H1 (cell line): Measurements from ENCODE around the gene SLC39A9. TPM values are rescaled to one million over a fixed set of nuclear protein-coding genes. Genes with fewer than 3 reads are reported as not detected.

Experiments
- CTCF ChIA-PET: fragments of 300-600 bp; sonication (Branson Sonifier 250); formaldehyde crosslinking; loops from one replicate; lab custom pipeline; 2021; ENCODE audit not compliant: partially characterized antibody; lab: Charles Lee
- POLR2A ChIA-PET: fragments of 300-600 bp; sonication (Branson Sonifier 250); formaldehyde crosslinking; loops from one replicate; lab custom pipeline; 2021; ENCODE audit warnings: inconsistent platforms; ENCODE audit not compliant: partially characterized antibody; lab: Charles Lee
- DNase-seq, 2 experiments: peaks; one replicate each; pipeline versions ENCODE4 v3.0.0 to v3.0.0-alpha.2; 2010 to 2022; ENCODE audit warnings: low spot score in 2 of 2, low read depth in 1 of 2, mixed read lengths in 1 of 2
- FAIRE-seq: peaks from 2 replicates; lab custom pipeline; 2011; peaks lifted over from hg19 to GRCh38; lab: Jason Lieb, UNC
- H2AFZ ChIP-seq: 2 replicates; pipeline ENCODE4 v1.8.1; 2012; ENCODE audit warnings: low read length, inconsistent platforms
- H2AK5ac ChIP-seq: 2 replicates; pipeline ENCODE4 v1.6.1; 2013; ENCODE audit warnings: low read depth, low read length
- H2BK120ac ChIP-seq: replicated peaks from 2 replicates; pipeline ENCODE3; 2013; ENCODE audit warnings: low read depth, low read length, inconsistent platforms
- H2BK12ac ChIP-seq: 2 replicates; pipeline ENCODE4 v1.6.1; 2013; ENCODE audit warnings: low read depth, low read length
- H2BK15ac ChIP-seq: 2 replicates; pipeline ENCODE4 v1.6.1; 2013; ENCODE audit warnings: low read length
- H2BK20ac ChIP-seq: 2 replicates; pipeline ENCODE4 v1.6.1; 2013; ENCODE audit warnings: low read length
- H2BK5ac ChIP-seq: 2 replicates; pipeline ENCODE4 v1.6.1; 2013; ENCODE audit warnings: low read depth, low read length
- H3K14ac ChIP-seq: 2 replicates; pipeline ENCODE4 v1.6.1; 2013; ENCODE audit warnings: inconsistent platforms; ENCODE audit not compliant: insufficient read length
- H3K18ac ChIP-seq: 2 replicates; pipeline ENCODE4 v1.6.1; 2013; ENCODE audit warnings: low read length; ENCODE audit errors: extremely low read depth
- H3K23ac ChIP-seq: 2 replicates; pipeline ENCODE4 v1.6.1; 2013; ENCODE audit warnings: inconsistent platforms; ENCODE audit not compliant: insufficient read length
- H3K23me2 ChIP-seq: 2 replicates; pipeline ENCODE4 v1.6.1; 2013; ENCODE audit warnings: low read depth, low read length
- H3K27ac ChIP-seq: 2 replicates; pipeline ENCODE4 v1.6.1; 2011; ENCODE audit warnings: low read depth, low read length, inconsistent platforms
- H3K27me3 ChIP-seq, 4 experiments: replicated peaks in 1 of 4; 1 replicate in 1 of 4; 2 replicates in 3 of 4; pipeline versions ENCODE4 v1.6.1 to v1.8.1; 2011 to 2013; ENCODE audit warnings: low read length in 3 of 4, mild to moderate bottlenecking in 3 of 4, inconsistent platforms in 2 of 4, mixed read lengths in 2 of 4, moderate library complexity in 1 of 4; ENCODE audit not compliant: control insufficient read depth in 3 of 4, insufficient read depth in 3 of 4; ENCODE audit errors: extremely low read depth in 1 of 4
- H3K36me3 ChIP-seq, 4 experiments: 2 replicates each; pipeline versions ENCODE4 v1.6.1 to v1.8.1; 2011 to 2013; ENCODE audit warnings: mild to moderate bottlenecking in 4 of 4, low read length in 3 of 4, moderate library complexity in 2 of 4, control low read depth in 1 of 4, inconsistent platforms in 1 of 4; ENCODE audit not compliant: insufficient read depth in 4 of 4, control insufficient read depth in 2 of 4
- H3K4ac ChIP-seq: replicated peaks from 2 replicates; pipeline ENCODE3; 2013; ENCODE audit warnings: low read length, low read depth, mixed read lengths, inconsistent platforms; ENCODE audit not compliant: insufficient read length
- H3K4me1 ChIP-seq, 4 experiments: replicated peaks in 1 of 4; 1 replicate in 1 of 4; 2 replicates in 3 of 4; pipeline versions ENCODE4 v1.6.1 to v1.8.1; 2011 to 2013; ENCODE audit warnings: low read length in 3 of 4, inconsistent platforms in 2 of 4, mixed read lengths in 1 of 4; ENCODE audit not compliant: insufficient read depth in 4 of 4, control insufficient read depth in 3 of 4
- H3K4me2 ChIP-seq, 2 experiments: 2 replicates each; pipeline versions ENCODE4 v1.6.1 to v1.8.1; 2011 to 2013; ENCODE audit warnings: low read depth in 2 of 2, low read length in 2 of 2, control low read depth in 1 of 2, inconsistent platforms in 1 of 2, mild to moderate bottlenecking in 1 of 2; ENCODE audit not compliant: insufficient read depth in 1 of 2
- H3K4me3 ChIP-seq, 4 experiments: fragments of 200-600, 300-600 bp in 1 of 4; sonication (generic), shearing (Covaris generic), sonication (Bioruptor Twin) in 1 of 4; 2 replicates each; pipeline versions ENCODE4 v1.5.1 to v1.8.1; 2011 to 2016; ENCODE audit warnings: low read length in 4 of 4, low read depth in 3 of 4, control low read depth in 2 of 4, inconsistent platforms in 2 of 4, mild to moderate bottlenecking in 2 of 4, mixed read lengths in 1 of 4, moderate library complexity in 1 of 4; ENCODE audit not compliant: insufficient read depth in 2 of 4; ENCODE audit errors: extremely low read depth in 1 of 4
- H3K56ac ChIP-seq: replicated peaks from 2 replicates; pipeline ENCODE3; 2013; ENCODE audit warnings: low read depth, mild to moderate bottlenecking, mixed read lengths, low read length, inconsistent platforms; ENCODE audit not compliant: insufficient read length
- H3K79me1 ChIP-seq: 2 replicates; pipeline ENCODE4 v1.6.1; 2013; ENCODE audit warnings: low read depth, low read length, control low read depth
- H3K79me2 ChIP-seq, 2 experiments: 2 replicates each; pipeline versions ENCODE4 v1.6.1 to v1.8.1; 2012 to 2013; ENCODE audit warnings: low read length in 2 of 2, mild to moderate bottlenecking in 2 of 2, inconsistent platforms in 1 of 2; ENCODE audit not compliant: insufficient read depth in 2 of 2, control insufficient read depth in 1 of 2
- H3K9ac ChIP-seq, 4 experiments: replicated peaks in 1 of 4; 1 replicate in 1 of 4; 2 replicates in 3 of 4; pipeline versions ENCODE4 v1.6.1 to v1.8.1; 2011 to 2013; ENCODE audit warnings: low read depth in 3 of 4, low read length in 3 of 4, control low read depth in 2 of 4, mild to moderate bottlenecking in 2 of 4, moderate library complexity in 2 of 4, inconsistent platforms in 1 of 4; ENCODE audit errors: extremely low read depth in 1 of 4
- H3K9me3 ChIP-seq, 2 experiments: 2 replicates each; pipeline versions ENCODE4 v1.6.1 to v1.8.1; 2012 to 2013; ENCODE audit warnings: mild to moderate bottlenecking in 2 of 2, moderate library complexity in 2 of 2, control low read depth in 1 of 2, inconsistent platforms in 1 of 2, low read depth in 1 of 2, low read length in 1 of 2, mixed read lengths in 1 of 2; ENCODE audit not compliant: insufficient read depth in 2 of 2
- H4K20me1 ChIP-seq, 2 experiments: replicated peaks in 1 of 2; 2 replicates each; pipeline versions ENCODE3 to v1.8.1; 2011 to 2013; ENCODE audit warnings: inconsistent platforms in 2 of 2, low read length in 2 of 2, mild to moderate bottlenecking in 1 of 2; ENCODE audit not compliant: insufficient read depth in 2 of 2, control insufficient read depth in 1 of 2
- H4K5ac ChIP-seq: 2 replicates; pipeline ENCODE4 v1.6.1; 2013; ENCODE audit warnings: low read length, low read depth, mixed read lengths, inconsistent platforms; ENCODE audit not compliant: insufficient read length
- H4K8ac ChIP-seq: 2 replicates; pipeline ENCODE4 v1.8.0; 2013; ENCODE audit warnings: mild to moderate bottlenecking, moderate library complexity, low read length, inconsistent platforms; ENCODE audit not compliant: insufficient read depth; ENCODE audit errors: extremely low read depth
- H4K91ac ChIP-seq: replicated peaks from 2 replicates; pipeline ENCODE3; 2013; ENCODE audit warnings: low read length, mixed read lengths, inconsistent platforms; ENCODE audit not compliant: insufficient read length
- E2F6 ChIP-seq: IDR thresholded peaks from 2 replicates; pipeline ENCODE4 v1.6.1; 2012; ENCODE audit warnings: inconsistent platforms
- SP1 ChIP-seq: IDR thresholded peaks from 2 replicates; pipeline ENCODE4 v1.6.1; 2011; ENCODE audit warnings: low read depth, low read length
- TAF1 ChIP-seq: IDR thresholded peaks from 2 replicates; pipeline ENCODE4 v1.6.1; 2011; ENCODE audit warnings: mild to moderate bottlenecking, low read depth, low read length
- YY1 ChIP-seq: IDR thresholded peaks from 2 replicates; pipeline ENCODE4 v1.6.1; 2011; ENCODE audit warnings: low read depth, mild to moderate bottlenecking, low read length
- WGBS, 2 experiments: shearing (Covaris generic) in 1 of 2; methylation state at CpG; one replicate each; pipeline versions ENCODE4 v1.1.6 to v1.1.7; 2013 to 2015; ENCODE audit warnings: low lambda C conversion rate in 2 of 2, mixed read lengths in 2 of 2, inconsistent platforms in 1 of 2, low coverage in 1 of 2, missing lambda C conversion rate in 1 of 2; ENCODE audit not compliant: insufficient replicate concordance in 2 of 2, insufficient coverage in 1 of 2, insufficient read length in 1 of 2; ENCODE audit errors: extremely low coverage in 1 of 2, missing lambda C conversion rate in 1 of 2; 5-methylcytosine and 5-hydroxymethylcytosine counted together
- polyA plus RNA-seq, 7 experiments: library from polyadenylated mRNA; depleted of rRNA in 3 of 7; stranded (reverse) in 5 of 7; unstranded in 2 of 7; fragments of >200 nt in 5 of 7; fragments of 200-250 nt in 2 of 7; gene quantifications; 1 replicate in 5 of 7; 2 replicates in 1 of 7; 4 replicates in 1 of 7; pipeline versions ENCODE4 v1.2.1 to v1.2.3, GENCODE V29; 2011 to 2013; ENCODE audit warnings: missing spikeins in 2 of 7, mixed read lengths in 2 of 7
- total RNA-seq: library from RNA; stranded (reverse); fragmentation: NEBNext Ultra II Directional; extraction: Animal tissue kit (Norgen Biotek cat#: 25700); gene quantifications from 2 replicates; pipeline ENCODE4 v1.2.1, GENCODE V29; 2021

Gene SLC39A9
- total and polyA plus RNA-seq, 2 of the 8 experiments (the other 6 are each of a cell fraction or from before 2014, with no cell fraction given) = 31.0 to 44.2 TPM

- H4K8ac ChIP-seq = no peak overlapping the region
- no peaks in the 10 kb centered on the region for H3K9me3 ChIP-seq
- TF ChIP-seq SP1 (no peak), YY1 (no peak), E2F6 (no peak), TAF1 (no peak)
- H4K91ac ChIP-seq = no peak overlapping the region
- H3K56ac ChIP-seq = no peak overlapping the region
- H3K4ac ChIP-seq = no peak overlapping the region
- DNase-seq (no peak), FAIRE-seq (no peak)
- CTCF ChIA-PET = interaction anchor here (0.6 to 6.3 kb wide), 9 partner anchors 7 to 174 kb away, joined by 3 to 41 read pairs (median 5); no protein-coding TSS in a partner anchor
- no peak overlapping the region for H3K4me3 ChIP-seq
- no peak overlapping the region for H2AFZ ChIP-seq
- no peak overlapping the region for H3K18ac ChIP-seq
- no peak overlapping the region for H3K27ac ChIP-seq
- H3K4me2 ChIP-seq = no peak overlapping the region
- no peak overlapping the region for H3K9ac ChIP-seq
- no peak overlapping the region for H2AK5ac ChIP-seq
- H3K79me1 ChIP-seq = no peaks in the 10 kb centered on the region
- no peaks in the 10 kb centered on the region for H3K79me2 ChIP-seq
- H3K23ac ChIP-seq = no peak overlapping the region
- POLR2A ChIA-PET = interaction anchor here (0.9 kb wide), 1 partner anchor 11 kb away, joined by 3 read pairs; no protein-coding TSS in a partner anchor
- no peak overlapping the region for H2BK15ac ChIP-seq
- 76% methylated on average over 5 of the region's 5 CpGs; no CpG with 5 or more reads in 1 of the 2 experiments for WGBS, 2 experiments
- peaks cover 3% of the 10 kb centered on the region; the same call in 1 of the 2 replicates for H3K23me2 ChIP-seq
- H2BK20ac ChIP-seq = no peak overlapping the region
- H4K5ac ChIP-seq = no peak overlapping the region
- H4K20me1 ChIP-seq = no peaks in the 10 kb centered on the region
- H2BK12ac ChIP-seq = no peak overlapping the region
- H3K27me3 ChIP-seq = no peaks in the 10 kb centered on the region; a peak in 1 of 7 replicates
- peaks cover 0 to 5% (median 1%) of the 10 kb centered on the region in 4 experiments; a peak in 2 of 7 replicates for H3K4me1 ChIP-seq
- no peak overlapping the region for H3K14ac ChIP-seq
- no peak overlapping the region for H2BK120ac ChIP-seq
- no peaks in the 10 kb centered on the region for H3K36me3 ChIP-seq
- no peak overlapping the region for H2BK5ac ChIP-seq
Observed at GRCh38 chr14:69500096-69500495, 101.6 kb downstream of the SLC39A9 start.
